ENCODE results near the gene CAD.

- no peak for TF ChIP-seq POLR2A (IDR thresholded peaks at IDR 0.05)
- no peak for TF ChIP-seq CTCF (IDR thresholded peaks at IDR 0.05)
Measured at GRCh38 chr2:27251766-27252165, 34.6 kb downstream of the CAD start.

Data from uterus (tissue), 2 donors.